ENCODE results near the gene TCF7L1. TPM values are rescaled to one million over a fixed set of nuclear protein-coding genes. Genes with fewer than 3 reads are reported as not detected.
A peak's percentile ranks its signal among the peaks of the same experiment; 100 is the strongest.
"Not testable (repeated sequence)": the region's sequence is repeated elsewhere in the genome, so short reads cannot be mapped to it uniquely, and the experiment has no call there.

The TCF7L1 gene
- total and polyA plus RNA-seq, 2 of the 13 experiments (the other 11 are each of a cell fraction or from before 2014, with no cell fraction given): 0.04 to 0.15 TPM

DNA sequence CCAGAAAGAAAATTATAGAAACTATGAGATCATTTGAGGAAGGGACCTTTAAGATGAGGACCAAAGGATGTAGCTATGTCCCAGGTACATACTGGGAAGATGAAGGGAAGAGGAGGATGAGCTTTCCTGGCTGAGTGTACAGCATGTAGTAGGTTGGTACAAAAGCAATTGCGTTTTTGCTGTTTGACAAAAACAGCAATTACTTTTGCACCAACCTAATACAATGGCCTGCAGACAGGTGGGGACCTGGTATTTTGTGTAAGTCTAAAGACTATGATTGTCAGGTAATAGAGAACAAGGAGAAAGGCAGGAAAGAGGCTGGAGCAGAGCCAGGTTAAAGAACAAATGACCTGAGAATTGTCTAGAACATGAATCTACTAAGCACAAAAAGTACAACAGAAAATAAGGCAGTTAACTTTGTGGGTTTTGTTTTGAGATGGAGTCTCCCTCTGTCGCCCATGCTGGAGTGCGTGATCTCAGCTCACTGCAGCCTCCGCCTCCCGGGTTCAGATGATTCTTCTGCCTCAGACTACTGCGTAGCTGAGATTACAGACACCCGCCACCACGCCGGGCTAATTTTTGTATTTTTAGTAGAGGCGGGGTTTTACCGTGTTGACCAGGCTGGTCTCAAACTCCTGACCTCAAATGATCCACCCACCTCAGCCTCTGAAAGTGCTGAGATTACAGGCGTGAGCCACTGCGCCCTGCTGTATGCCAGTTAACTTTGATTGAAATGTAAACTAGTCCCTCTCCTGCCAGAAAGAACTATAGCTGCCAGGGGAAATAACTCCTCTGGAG lies 197.8 kb downstream of the TCF7L1 start (continued):
- no peak for TF ChIP-seq ZNF431 (CRISPR knock-in tag; IDR thresholded peaks at IDR 0.05; ENCODE audit: borderline replicate concordance, low read depth)

DNA sequence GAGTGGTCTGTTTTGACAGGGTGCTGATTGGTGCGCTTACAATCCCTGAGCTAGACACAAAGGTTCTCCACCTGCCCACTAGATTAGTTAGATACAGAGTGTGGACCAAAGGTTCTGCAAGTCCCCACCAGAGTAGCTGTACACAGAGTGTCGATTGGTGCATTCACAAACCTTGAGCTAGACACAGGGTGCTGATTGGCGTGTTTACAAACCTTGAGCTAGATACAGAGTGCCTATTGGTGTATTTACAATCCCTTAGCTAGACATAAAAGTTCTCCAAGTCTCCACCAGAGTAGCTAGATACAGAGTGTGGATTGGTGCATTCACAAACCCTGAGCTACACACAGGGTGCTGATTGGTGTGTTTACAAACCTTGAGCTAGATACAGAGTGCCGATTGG lies 200.7 kb downstream of the TCF7L1 start:
- intact Hi-C loops (cut with micrococcal nuclease; ENCODE audit: unreplicated experiment); H3K27ac ChIP-seq (ENCODE audit: extremely low read length, insufficient read depth, low read length); BruUV-seq (replicated peaks); H3K4me3 ChIP-seq (replicated peaks in 1 of 3; ENCODE audit: insufficient read depth in 1 of 3, low read depth in 2 of 3, low read length in 3 of 3); in situ Hi-C loops (cut with HindIII; ENCODE audit: extremely low pct_ligation_motif_present, low pct_unique_long_range_greater_than_20kb); H3K36me3 ChIP-seq (replicated peaks in 1 of 2; ENCODE audit: control insufficient read depth in 1 of 2, insufficient read depth in 2 of 2, low read length in 2 of 2); H3K4me2 ChIP-seq (ENCODE audit: low read depth, low read length); H3K79me2 ChIP-seq (ENCODE audit: insufficient read depth, low read length); H3K9ac ChIP-seq (ENCODE audit: insufficient read depth, low read depth, low read length); H3K27me3 ChIP-seq (ENCODE audit: control insufficient read depth in 1 of 2, insufficient read depth in 2 of 2, low read length in 2 of 2); DNase-seq (ENCODE audit: low spot score); H2AFZ ChIP-seq (ENCODE audit: low read length); H4K20me1 ChIP-seq (ENCODE audit: insufficient read depth, low read length); CTCF ChIA-PET (ENCODE audit: low intra/inter-chr PET ratio, low total read pairs); FAIRE-seq; H3K9me3 ChIP-seq (ENCODE audit: low read length); ATAC-seq: not testable (repeated sequence)
- 93% methylated on average over 4 of the region's 4 CpGs for WGBS (ENCODE audit: low lambda C conversion rate)
- H3K4me1 ChIP-seq (ENCODE audit: insufficient read depth, low read length): peaks cover 23% of the 10 kb centered on the region
- POLR2A ChIA-PET: interaction anchor here (0.9 to 4.2 kb wide), 3 partner anchors 9 to 205 kb away, joined by 3 to 22 read pairs (median 6); partner anchors contain the start of genes ELMOD3, MAT2A and RETSAT
- peak; percentile 74 for TF ChIP-seq NFYC (CRISPR knock-in tag; IDR thresholded peaks at IDR 0.05)
- TF ChIP-seq NFYB (CRISPR knock-in tag; IDR thresholded peaks at IDR 0.05): peak; percentile 68; the same call in 1 of the 2 replicates

DNA sequence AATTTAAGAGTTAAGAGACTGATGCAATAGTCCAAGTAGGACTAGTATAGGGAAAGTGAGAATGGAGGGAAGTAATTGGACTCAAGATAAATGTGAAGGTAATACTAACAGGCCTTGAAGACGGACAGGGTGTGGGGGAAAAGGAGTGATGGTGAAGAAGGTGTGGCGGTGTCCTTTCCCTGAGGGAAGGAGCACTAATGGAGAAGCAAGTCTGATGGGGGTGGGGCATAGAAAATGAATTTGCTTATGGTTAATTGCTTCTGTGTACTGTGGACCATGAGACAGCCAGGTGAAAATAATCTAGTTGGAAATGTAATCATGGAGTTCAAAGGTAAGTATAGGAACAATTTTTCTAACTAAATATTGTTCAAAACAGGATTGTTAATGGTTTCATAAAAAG lies 201.7 kb downstream of the TCF7L1 start:
- Histone ChIP-seq H2AFZ (ENCODE audit: low read length) (no peak overlapping the region), H3K79me2 (ENCODE audit: insufficient read depth, low read length) (no peaks in the 10 kb centered on the region), H3K27me3 (ENCODE audit: control insufficient read depth in 1 of 2, insufficient read depth in 2 of 2, low read length in 2 of 2) (no peaks in the 10 kb centered on the region), H3K9me3 (ENCODE audit: low read length) (no peaks in the 10 kb centered on the region), H3K27ac (ENCODE audit: extremely low read length, insufficient read depth, low read length) (no peak overlapping the region), H4K20me1 (ENCODE audit: insufficient read depth, low read length) (no peaks in the 10 kb centered on the region), H3K4me2 (ENCODE audit: low read depth, low read length) (no peak overlapping the region), H3K4me1 (ENCODE audit: insufficient read depth, low read length) (peaks cover 16% of the 10 kb centered on the region; the same call in 1 of the 2 replicates), H3K36me3 (replicated peaks in 1 of 2; ENCODE audit: control insufficient read depth in 1 of 2, insufficient read depth in 2 of 2, low read length in 2 of 2) (no peaks in the 10 kb centered on the region), H3K4me3 (replicated peaks in 1 of 3; ENCODE audit: insufficient read depth in 1 of 3, low read depth in 2 of 3, low read length in 3 of 3) (no peak overlapping the region), H3K9ac (ENCODE audit: insufficient read depth, low read depth, low read length) (no peak overlapping the region)
- TF ChIP-seq CHCHD3 (CRISPR knock-in tag; IDR thresholded peaks at IDR 0.05) (no peak), ZNF746 (CRISPR knock-in tag; IDR thresholded peaks at IDR 0.05) (no peak), ELF1 (CRISPR knock-in tag; IDR thresholded peaks at IDR 0.05) (no peak), SMARCE1 (IDR thresholded peaks at IDR 0.05; ENCODE audit: borderline replicate concordance) (no peak), ZNF83 (CRISPR knock-in tag; IDR thresholded peaks at IDR 0.05; ENCODE audit: borderline replicate concordance) (no peak), POLR2AphosphoS2 (IDR thresholded peaks at IDR 0.05; ENCODE audit: low read depth, low read length) (no peak), KDM5A (IDR thresholded peaks at IDR 0.05; ENCODE audit: borderline replicate concordance, low read length) (no peak)
- TF ChIP-seq, protein P1, sequence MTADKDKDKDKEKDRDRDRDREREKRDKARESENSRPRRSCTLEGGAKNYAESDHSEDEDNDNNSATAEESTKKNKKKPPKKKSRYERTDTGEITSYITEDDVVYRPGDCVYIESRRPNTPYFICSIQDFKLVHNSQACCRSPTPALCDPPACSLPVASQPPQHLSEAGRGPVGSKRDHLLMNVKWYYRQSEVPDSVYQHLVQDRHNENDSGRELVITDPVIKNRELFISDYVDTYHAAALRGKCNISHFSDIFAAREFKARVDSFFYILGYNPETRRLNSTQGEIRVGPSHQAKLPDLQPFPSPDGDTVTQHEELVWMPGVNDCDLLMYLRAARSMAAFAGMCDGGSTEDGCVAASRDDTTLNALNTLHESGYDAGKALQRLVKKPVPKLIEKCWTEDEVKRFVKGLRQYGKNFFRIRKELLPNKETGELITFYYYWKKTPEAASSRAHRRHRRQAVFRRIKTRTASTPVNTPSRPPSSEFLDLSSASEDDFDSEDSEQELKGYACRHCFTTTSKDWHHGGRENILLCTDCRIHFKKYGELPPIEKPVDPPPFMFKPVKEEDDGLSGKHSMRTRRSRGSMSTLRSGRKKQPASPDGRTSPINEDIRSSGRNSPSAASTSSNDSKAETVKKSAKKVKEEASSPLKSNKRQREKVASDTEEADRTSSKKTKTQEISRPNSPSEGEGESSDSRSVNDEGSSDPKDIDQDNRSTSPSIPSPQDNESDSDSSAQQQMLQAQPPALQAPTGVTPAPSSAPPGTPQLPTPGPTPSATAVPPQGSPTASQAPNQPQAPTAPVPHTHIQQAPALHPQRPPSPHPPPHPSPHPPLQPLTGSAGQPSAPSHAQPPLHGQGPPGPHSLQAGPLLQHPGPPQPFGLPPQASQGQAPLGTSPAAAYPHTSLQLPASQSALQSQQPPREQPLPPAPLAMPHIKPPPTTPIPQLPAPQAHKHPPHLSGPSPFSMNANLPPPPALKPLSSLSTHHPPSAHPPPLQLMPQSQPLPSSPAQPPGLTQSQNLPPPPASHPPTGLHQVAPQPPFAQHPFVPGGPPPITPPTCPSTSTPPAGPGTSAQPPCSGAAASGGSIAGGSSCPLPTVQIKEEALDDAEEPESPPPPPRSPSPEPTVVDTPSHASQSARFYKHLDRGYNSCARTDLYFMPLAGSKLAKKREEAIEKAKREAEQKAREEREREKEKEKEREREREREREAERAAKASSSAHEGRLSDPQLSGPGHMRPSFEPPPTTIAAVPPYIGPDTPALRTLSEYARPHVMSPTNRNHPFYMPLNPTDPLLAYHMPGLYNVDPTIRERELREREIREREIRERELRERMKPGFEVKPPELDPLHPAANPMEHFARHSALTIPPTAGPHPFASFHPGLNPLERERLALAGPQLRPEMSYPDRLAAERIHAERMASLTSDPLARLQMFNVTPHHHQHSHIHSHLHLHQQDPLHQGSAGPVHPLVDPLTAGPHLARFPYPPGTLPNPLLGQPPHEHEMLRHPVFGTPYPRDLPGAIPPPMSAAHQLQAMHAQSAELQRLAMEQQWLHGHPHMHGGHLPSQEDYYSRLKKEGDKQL (CRISPR knock-in tag; IDR thresholded peaks at IDR 0.05; ENCODE audit: low read depth): no peak
- ChIA-PET CTCF (ENCODE audit: low intra/inter-chr PET ratio, low total read pairs) (no interaction called here), POLR2A (no interaction called here)
- no peak for ATAC-seq
- in situ Hi-C loops (cut with HindIII; ENCODE audit: extremely low pct_ligation_motif_present, low pct_unique_long_range_greater_than_20kb): no loop called here
- no peak for DNase-seq (ENCODE audit: low spot score)
- WGBS (ENCODE audit: low lambda C conversion rate): 61% methylated on average over 2 of the region's 2 CpGs
- BruUV-seq (replicated peaks): no TSS peak
- FAIRE-seq: no peak
- intact Hi-C loops (cut with micrococcal nuclease; ENCODE audit: unreplicated experiment): no loop called here

All from HepG2 (cell line).